ENCODE measurements around the gene UGT1A6. TPM values are rescaled to one million over a fixed set of nuclear protein-coding genes. Genes with fewer than 3 reads are reported as not detected.

Gene UGT1A6
- total and polyA plus RNA-seq, 10 donors, result not detected

DNA sequence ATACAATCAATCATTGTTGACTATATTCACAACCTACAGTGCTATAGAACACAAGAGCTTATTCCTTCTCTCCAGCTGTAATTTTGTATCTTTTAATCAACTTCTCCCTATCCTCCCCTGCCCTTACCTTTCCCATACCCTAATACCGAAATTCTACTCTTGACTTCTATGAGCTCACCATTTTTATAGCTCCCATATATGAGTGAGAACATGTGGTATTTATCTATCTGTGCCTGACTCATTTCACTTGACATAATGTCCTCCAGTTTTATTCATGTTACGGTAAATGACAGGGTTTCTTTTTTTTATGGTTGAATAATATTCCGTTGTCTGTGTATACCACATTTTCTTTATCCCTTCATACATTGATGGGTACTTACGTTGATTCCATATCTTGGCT, 88.1 kb downstream of the UGT1A6 start:
- no peak overlapping the region for H3K27ac ChIP-seq
- 89 to 93% (median 91%) methylated on average over 4 of the region's 4 CpGs for WGBS, 5 donors
- TF ChIP-seq POLR2AphosphoS5 (IDR thresholded peaks at IDR 0.05) (no peak), POLR2A (IDR thresholded peaks at IDR 0.05) (no peak), CTCF (IDR thresholded peaks at IDR 0.05 in 8 of 11, conservative IDR thresholded peaks at IDR 0.05 in 3 of 11) (no peak)
- no peaks in the 10 kb centered on the region for H3K36me3 ChIP-seq
- no peak overlapping the region for H3K4me3 ChIP-seq
- no peaks in the 10 kb centered on the region for H3K4me1 ChIP-seq
- peaks cover 0 to 17% (median 0%) of the 10 kb centered on the region in 7 donors for H3K27me3 ChIP-seq (replicated peaks in 1 of 7)
- DNase-seq, result no peak
- H3K9me3 ChIP-seq, result peaks cover 0 to 18% (median 7%) of the 10 kb centered on the region in 8 donors
- intact Hi-C loops (cut with DNase I; ENCODE audit: low total_unique reads), result no loop called here

DNA sequence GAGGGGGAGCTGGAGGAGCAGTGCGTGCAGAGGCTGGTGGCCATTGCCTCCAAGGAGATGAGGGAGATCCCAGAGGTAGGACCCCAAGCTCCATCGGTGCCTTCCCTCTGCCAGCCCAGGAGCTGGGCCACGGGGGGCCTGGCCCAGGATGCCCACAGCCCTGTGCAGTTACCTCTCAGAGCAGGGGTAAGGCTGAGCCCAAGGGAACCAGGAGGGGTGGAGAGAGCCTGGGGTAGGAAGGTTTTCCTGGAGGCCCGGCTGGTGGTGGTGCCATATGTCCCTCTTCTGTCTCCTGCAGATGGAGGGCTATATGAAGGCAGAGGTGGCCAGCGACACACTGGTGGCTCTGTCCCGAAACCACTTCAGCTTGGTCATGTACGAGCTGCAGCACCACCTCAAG, 96.9 kb downstream of the UGT1A6 start:
- no peak overlapping the region for H3K4me3 ChIP-seq
- no peaks in the 10 kb centered on the region for H3K9me3 ChIP-seq
- H3K27ac ChIP-seq, result no peak overlapping the region
- TF ChIP-seq CTCF (IDR thresholded peaks at IDR 0.05 in 8 of 11, conservative IDR thresholded peaks at IDR 0.05 in 3 of 11) (no peak), POLR2AphosphoS5 (IDR thresholded peaks at IDR 0.05) (no peak), POLR2A (IDR thresholded peaks at IDR 0.05) (no peak)
- H3K36me3 ChIP-seq, result no peaks in the 10 kb centered on the region
- intact Hi-C loops (cut with DNase I; ENCODE audit: low total_unique reads), result no loop called here
- whole genome bisulfite sequencing, 5 donors, result 82 to 95% (median 90%) methylated on average over 6 to 7 of the region's 7 CpGs
- DNase-seq, result peak; percentile 50
- H3K4me1 ChIP-seq, result no peaks in the 10 kb centered on the region
- peaks cover 0 to 28% (median 0%) of the 10 kb centered on the region in 7 donors for H3K27me3 ChIP-seq (replicated peaks in 1 of 7)

DNA sequence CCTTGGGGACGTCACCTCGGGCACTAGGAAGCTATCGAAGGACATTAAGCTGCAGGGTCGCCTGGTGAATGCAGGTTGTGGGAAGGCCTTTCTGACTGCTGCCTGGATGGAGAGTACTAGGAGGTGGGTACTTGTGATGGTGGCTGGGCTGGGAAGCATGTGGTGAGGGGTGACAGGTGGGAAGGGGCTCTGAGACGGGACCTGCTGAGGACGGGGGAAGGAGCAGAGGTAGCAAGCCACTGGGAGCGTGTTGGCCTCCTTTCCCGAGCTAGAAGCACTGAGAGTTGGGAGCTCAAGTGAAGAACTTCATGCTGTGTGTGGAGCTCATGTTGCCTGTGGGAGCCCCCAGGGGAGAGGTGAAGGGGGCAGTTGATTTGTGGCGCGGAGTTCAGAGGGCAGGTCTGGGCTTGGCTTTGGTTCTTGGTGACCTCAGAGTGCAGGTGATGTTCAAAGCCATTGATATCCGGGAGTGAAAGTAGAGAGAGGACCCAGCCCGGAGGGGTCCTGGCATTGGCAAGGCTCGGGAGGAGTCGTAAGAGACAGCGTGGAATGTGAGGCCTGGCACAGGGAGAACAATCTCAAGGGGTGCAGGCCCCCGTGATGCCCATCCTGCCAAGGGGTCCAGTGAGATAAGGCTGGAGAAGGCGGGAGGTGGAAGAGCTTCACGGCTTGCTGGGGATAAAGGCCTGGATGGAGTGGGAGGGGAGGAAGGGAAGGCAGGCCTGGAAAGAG, 98.6 kb downstream of the UGT1A6 start:
- intact Hi-C loops (cut with DNase I; ENCODE audit: low total_unique reads), result no loop called here
- no peaks in the 10 kb centered on the region for H3K9me3 ChIP-seq
- no peaks in the 10 kb centered on the region for H3K36me3 ChIP-seq
- WGBS, 5 donors, result 85 to 90% (median 87%) methylated on average over 18 of the region's 18 CpGs
- peaks cover 0 to 14% (median 0%) of the 10 kb centered on the region in 7 donors for H3K27me3 ChIP-seq (replicated peaks in 1 of 7)
- no peak overlapping the region for H3K27ac ChIP-seq
- no peak overlapping the region for H3K4me3 ChIP-seq
- no peaks in the 10 kb centered on the region for H3K4me1 ChIP-seq
- TF ChIP-seq POLR2A (IDR thresholded peaks at IDR 0.05) (no peak), CTCF (IDR thresholded peaks at IDR 0.05 in 8 of 11, conservative IDR thresholded peaks at IDR 0.05 in 3 of 11) (no peak), POLR2AphosphoS5 (IDR thresholded peaks at IDR 0.05) (no peak)
- DNase-seq, result peak; percentile 41

DNA sequence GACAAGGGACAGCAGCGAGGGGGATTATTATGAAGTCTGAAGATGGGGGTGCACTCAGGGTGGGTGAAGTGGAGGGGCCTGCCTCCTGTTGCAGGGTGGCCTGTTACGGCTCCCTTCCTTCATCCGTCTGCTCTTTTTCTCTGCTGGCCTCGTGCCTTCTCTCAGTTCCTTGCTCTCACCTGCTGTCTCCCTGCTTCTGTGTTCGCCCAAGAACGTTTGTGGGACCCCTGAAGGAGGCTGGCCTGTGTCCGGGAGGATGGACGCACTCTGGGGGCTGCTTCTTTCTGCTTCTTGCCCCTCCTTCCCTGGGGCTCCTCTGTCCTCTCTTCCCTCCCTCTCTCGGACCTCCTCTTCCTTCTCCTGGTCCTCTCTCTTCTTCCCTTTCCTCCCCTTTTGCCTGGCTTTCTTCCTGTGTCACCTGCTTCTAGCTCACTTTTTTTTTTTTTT, 99.2 kb downstream of the UGT1A6 start:
- H3K4me3 ChIP-seq, result no peak overlapping the region
- DNase-seq, result peak; percentile 48
- H3K9me3 ChIP-seq, result no peaks in the 10 kb centered on the region
- no peaks in the 10 kb centered on the region for H3K4me1 ChIP-seq
- H3K36me3 ChIP-seq, result no peaks in the 10 kb centered on the region
- TF ChIP-seq CTCF (IDR thresholded peaks at IDR 0.05 in 8 of 11, conservative IDR thresholded peaks at IDR 0.05 in 3 of 11), result no peak
- no peak for TF ChIP-seq POLR2AphosphoS5 (IDR thresholded peaks at IDR 0.05)
- TF ChIP-seq POLR2A (IDR thresholded peaks at IDR 0.05), result no peak
- H3K27me3 ChIP-seq (replicated peaks in 1 of 7), result peaks cover 0 to 14% (median 0%) of the 10 kb centered on the region in 7 donors
- intact Hi-C loops (cut with DNase I; ENCODE audit: low total_unique reads), result no loop called here
- 76 to 89% (median 80%) methylated on average over 9 of the region's 9 CpGs for WGBS, 5 donors
- no peak overlapping the region for H3K27ac ChIP-seq

All from spleen (tissue), 11 donors.